ENCODE data around the gene ATP9A. TPM values are rescaled to one million over a fixed set of nuclear protein-coding genes. Genes with fewer than 3 reads are reported as not detected.

The ATP9A gene
- total RNA-seq, 1 experiment from 2014 or later, result 12.1 TPM

- no peak overlapping the region for H3K27ac ChIP-seq (ENCODE audit: insufficient read length, low read depth, low read length)
- H4K20me1 ChIP-seq (ENCODE audit: control insufficient read depth, insufficient read depth, insufficient read length), result no peaks in the 10 kb centered on the region
- peaks cover 5% of the 10 kb centered on the region for H3K23me2 ChIP-seq (ENCODE audit: insufficient read length, low read depth, low read length, poor library complexity, severe bottlenecking)
- H2BK5ac ChIP-seq (ENCODE audit: insufficient read length, low read length), result no peak overlapping the region
- peaks cover 5 to 6% of the 10 kb centered on the region in 2 experiments for H3K4me1 Mint-ChIP-seq
- H3K4me1 ChIP-seq (ENCODE audit: insufficient read depth, low read length), result no peaks in the 10 kb centered on the region
- H3K14ac ChIP-seq (ENCODE audit: insufficient read depth, low read length), result no peak overlapping the region
- peaks cover 0 to 8% (median 6%) of the 10 kb centered on the region in 3 experiments; a peak in 4 of 7 replicates for H3K36me3 Mint-ChIP-seq (ENCODE audit: insufficient read depth in 1 of 3, low read depth in 3 of 3)
- no peaks in the 10 kb centered on the region for H3K79me2 ChIP-seq (ENCODE audit: insufficient read depth, low read length)
- H3K23ac ChIP-seq (ENCODE audit: insufficient read length, low read depth, low read length), result no peak overlapping the region
- no peak overlapping the region for H2AFZ ChIP-seq (ENCODE audit: low read length)
- H3K27me3 Mint-ChIP-seq (ENCODE audit: low read depth), result peaks cover 5% of the 10 kb centered on the region
- H3K4ac ChIP-seq (ENCODE audit: low read depth, low read length), result no peak overlapping the region
- no peak overlapping the region for H3K56ac ChIP-seq (ENCODE audit: insufficient read length, low read depth, low read length)
- no peaks in the 10 kb centered on the region for H3K79me1 ChIP-seq (ENCODE audit: insufficient read depth, low read depth, low read length, poor library complexity, severe bottlenecking)
- TF ChIP-seq CTCF (conservative IDR thresholded peaks at IDR 0.05), result no peak
- H3K27me3 ChIP-seq (ENCODE audit: insufficient read depth, low read length), result no peaks in the 10 kb centered on the region
- no peak overlapping the region for H2AK5ac ChIP-seq (ENCODE audit: insufficient read length, low read length)
- H3K9me3 Mint-ChIP-seq, result no peaks in the 10 kb centered on the region; a peak in 2 of 5 replicates
- no peak overlapping the region for H4K91ac ChIP-seq (ENCODE audit: insufficient read length, low read depth, low read length)
- H2BK20ac ChIP-seq (ENCODE audit: low read depth, low read length, poor library complexity, severe bottlenecking), result no peak overlapping the region
- no peak overlapping the region for H4K5ac ChIP-seq (ENCODE audit: insufficient read length, low read depth, low read length)
- H3K4me3 Mint-ChIP-seq, result no peak overlapping the region
- H2BK120ac ChIP-seq (ENCODE audit: low read depth, low read length, poor library complexity, severe bottlenecking), result no peak overlapping the region
- WGBS (ENCODE audit: extremely low coverage, insufficient read length, low lambda C conversion rate), result no CpG with 5 or more reads among the region's 4 CpGs
- no peak overlapping the region for H3K18ac ChIP-seq (ENCODE audit: insufficient read length, low read depth, low read length)
- H2BK15ac ChIP-seq (ENCODE audit: low read depth, low read length), result no peak overlapping the region
- H3K27ac Mint-ChIP-seq, result peak overlapping the region in 1 of 3 experiments; percentile 38; a peak in 2 of 7 replicates
- no peak overlapping the region for H4K8ac ChIP-seq (replicated peaks; ENCODE audit: insufficient read length, low read depth, low read length)
- H2BK12ac ChIP-seq (ENCODE audit: insufficient read length, low read depth, low read length), result no peak overlapping the region
- H3T11ph ChIP-seq (ENCODE audit: low read length), result no peak overlapping the region
- no peak for DNase-seq
- H3K9ac ChIP-seq (ENCODE audit: extremely low read depth, insufficient read length, low read length), result no peak overlapping the region
- H3K4me2 ChIP-seq (ENCODE audit: insufficient read depth, insufficient read length, low read length), result no peak overlapping the region
- H3K9me3 ChIP-seq (ENCODE audit: control insufficient read depth, low read depth, low read length), result no peaks in the 10 kb centered on the region
Observed at GRCh38 chr20:51772236-51772635, 4.0 kb upstream of the ATP9A start.

Data from H9 (cell line).